Measurements from ENCODE around the gene C10orf120. TPM values are rescaled to one million over a fixed set of nuclear protein-coding genes. Genes with fewer than 3 reads are reported as not detected.

The C10orf120 gene
- total RNA-seq = not detected

DNA sequence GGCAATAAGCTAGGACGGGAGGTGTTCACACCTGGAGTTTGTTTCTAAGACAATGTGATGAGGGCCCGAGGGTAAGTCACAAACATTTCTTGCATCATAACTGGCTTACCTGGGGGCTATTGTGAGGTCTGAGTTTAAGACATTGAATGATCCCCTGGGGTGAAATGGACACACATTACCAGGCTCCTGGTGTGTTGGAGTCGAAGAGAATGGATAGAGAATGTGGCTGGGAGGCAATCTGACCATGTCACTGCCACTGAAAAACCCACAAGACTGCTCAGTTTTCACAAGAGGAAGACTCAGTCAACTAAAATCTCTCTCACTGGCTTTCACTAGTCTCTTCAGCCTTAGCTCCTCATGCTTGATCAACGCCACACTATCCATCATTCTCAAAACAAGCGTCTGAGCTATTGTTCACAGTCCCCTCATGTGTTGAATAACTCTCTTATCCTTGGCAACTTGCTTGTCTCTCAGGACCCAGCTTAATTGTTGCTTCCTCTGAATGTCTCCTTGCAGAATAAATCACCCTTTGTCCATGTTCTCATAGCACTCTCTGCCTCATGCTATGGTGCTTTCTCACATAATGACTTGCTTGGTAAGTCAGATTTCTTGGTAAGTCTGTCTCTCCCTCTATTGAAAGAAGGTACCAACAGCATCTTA lies at the start of gene C10orf120:
TSS of gene C10orf120 (minus strand) at position 51 of the 660 bp plus-strand sequence. CDS start 56 bp downstream, outside the sequence.
- intact Hi-C loops (cut with DNase I) = no loop called here
- ATAC-seq (peak; percentile 50), DNase-seq (ENCODE audit: low spot score) (no peak)

GRCh38 chr10:122748496-122748895 lies 48.9 kb upstream of the C10orf120 start:
- no peak for ATAC-seq
- no peak for DNase-seq (ENCODE audit: low spot score)
- intact Hi-C loops (cut with DNase I) = no loop called here

GRCh38 chr10:122746408-122746807 lies 46.8 kb upstream of the C10orf120 start:
- DNase-seq (ENCODE audit: low spot score) = no peak
- intact Hi-C loops (cut with DNase I) = no loop called here
- ATAC-seq = no peak

DNA sequence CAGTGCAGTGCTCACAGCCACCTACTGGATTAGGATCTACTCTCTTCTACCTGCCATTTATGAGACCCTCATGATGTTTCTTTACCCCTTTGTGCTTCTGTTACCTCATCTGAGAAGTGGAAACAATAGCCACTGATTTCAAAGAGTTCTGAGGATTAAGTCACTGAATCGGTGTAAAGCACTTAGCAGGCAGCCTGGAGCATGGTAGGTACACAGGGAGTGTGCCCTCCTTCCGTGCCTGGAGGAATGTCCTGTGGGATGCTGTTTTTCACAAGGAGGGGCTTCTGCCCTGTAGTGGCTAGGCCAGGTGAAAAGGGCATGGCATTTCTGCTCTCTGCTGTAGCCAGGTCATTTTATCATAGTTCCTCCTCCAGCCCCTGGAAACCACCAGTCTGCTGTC lies 44.6 kb upstream of the C10orf120 start:
- intact Hi-C loops (cut with DNase I) = no loop called here
- DNase-seq (ENCODE audit: low spot score) = no peak

DNA sequence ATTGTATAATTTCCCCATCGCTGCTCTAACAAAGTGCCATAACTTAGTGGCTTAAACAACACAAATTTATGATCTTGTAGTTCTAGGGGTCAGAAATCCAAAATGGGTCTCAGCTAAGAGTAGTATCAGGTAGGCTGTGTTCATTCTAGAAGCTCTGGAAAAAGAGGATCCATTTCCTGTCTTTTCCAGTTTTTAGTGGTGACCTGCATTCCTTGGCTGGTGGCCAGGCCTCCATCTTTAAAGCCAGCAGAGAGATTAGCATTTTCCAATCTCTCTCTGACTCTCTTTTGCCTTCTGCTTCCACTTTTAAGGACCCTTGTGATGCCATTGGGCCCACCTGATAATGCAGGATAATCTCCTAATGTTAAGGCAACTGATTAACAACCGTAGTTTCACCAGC lies 41.0 kb upstream of the C10orf120 start:
- ATAC-seq (no peak), DNase-seq (ENCODE audit: low spot score) (no peak)
- intact Hi-C loops (cut with DNase I) = no loop called here

More for the DNA sequence above, 44.6 kb upstream of the C10orf120 start:
- ATAC-seq = no peak

GRCh38 chr10:122738031-122738430 lies 38.4 kb upstream of the C10orf120 start:
- no peak for DNase-seq (ENCODE audit: low spot score)
- ATAC-seq = no peak
- intact Hi-C loops (cut with DNase I) = no loop called here

- DNase-seq (ENCODE audit: low spot score) (no peak), ATAC-seq (no peak)
- intact Hi-C loops (cut with DNase I) = no loop called here
Measured at GRCh38 chr10:122733931-122734665, 34.5 kb upstream of the C10orf120 start.

DNA sequence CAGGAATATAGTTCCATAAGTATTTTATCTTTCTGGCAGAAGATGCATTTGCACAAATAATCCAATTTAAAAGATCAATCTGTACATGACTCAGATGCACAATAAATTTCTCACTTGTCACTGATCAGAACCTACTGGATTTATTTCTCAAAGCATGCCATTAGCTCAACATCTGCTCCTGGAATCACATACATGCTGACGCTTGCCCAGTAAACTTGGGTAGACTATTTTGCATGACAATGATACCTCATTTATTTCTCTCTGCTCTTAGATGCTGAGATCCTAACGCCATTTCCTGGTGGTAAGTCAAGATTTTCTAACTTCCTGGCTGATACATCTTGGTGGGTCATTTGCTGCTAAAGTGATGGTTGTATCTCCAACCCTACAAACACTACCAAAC lies 33.8 kb upstream of the C10orf120 start:
- DNase-seq (ENCODE audit: low spot score) (no peak), ATAC-seq (no peak)
- intact Hi-C loops (cut with DNase I) = no loop called here

GRCh38 chr10:122730238-122730637 lies 30.6 kb upstream of the C10orf120 start:
- ATAC-seq = no peak
- intact Hi-C loops (cut with DNase I) = no loop called here

GRCh38 chr10:122729126-122729525 lies 29.5 kb upstream of the C10orf120 start:
- intact Hi-C loops (cut with DNase I) = no loop called here
- ATAC-seq (no peak), DNase-seq (ENCODE audit: low spot score) (no peak)

More at GRCh38 chr10:122730238-122730637, 30.6 kb upstream of the C10orf120 start:
- no peak for DNase-seq (ENCODE audit: low spot score)

- DNase-seq (ENCODE audit: low spot score) (no peak), ATAC-seq (no peak)
- intact Hi-C loops (cut with DNase I) = no loop called here
Measured at GRCh38 chr10:122727426-122727825, 27.8 kb upstream of the C10orf120 start.

GRCh38 chr10:122725768-122726167 lies 26.1 kb upstream of the C10orf120 start:
- ATAC-seq = no peak
- intact Hi-C loops (cut with DNase I) = no loop called here
- DNase-seq (ENCODE audit: low spot score) = no peak

GRCh38 chr10:122725006-122725405 lies 25.4 kb upstream of the C10orf120 start:
- ATAC-seq (no peak), DNase-seq (ENCODE audit: low spot score) (no peak)
- intact Hi-C loops (cut with DNase I) = no loop called here

- ATAC-seq = no peak
- no peak for DNase-seq (ENCODE audit: low spot score)
- intact Hi-C loops (cut with DNase I) = no loop called here
Measured at GRCh38 chr10:122721111-122721510, 21.5 kb upstream of the C10orf120 start.

DNA sequence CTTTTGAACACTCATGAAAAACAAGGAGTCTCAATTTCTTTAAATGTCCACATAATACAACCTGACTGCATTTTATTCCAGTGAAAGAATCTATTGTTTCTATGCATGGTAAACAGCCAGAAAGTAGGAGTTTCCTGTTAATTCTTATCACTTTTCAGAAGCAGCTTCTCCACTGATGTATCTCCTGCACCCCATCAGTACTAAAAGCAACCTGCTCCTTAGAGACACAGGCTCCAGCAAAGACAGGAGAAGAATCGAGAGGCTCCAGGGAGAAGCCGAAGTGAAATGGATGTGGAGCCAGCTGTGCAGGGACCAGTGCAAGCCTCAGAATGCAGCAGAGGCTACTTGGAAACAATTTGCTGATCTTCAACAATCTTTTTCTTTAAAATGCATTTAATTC lies 16.4 kb upstream of the C10orf120 start:
- DNase-seq (ENCODE audit: low spot score) (no peak), ATAC-seq (no peak)
- intact Hi-C loops (cut with DNase I) = no loop called here

- no peak for DNase-seq (ENCODE audit: low spot score)
- intact Hi-C loops (cut with DNase I) = no loop called here
- ATAC-seq = no peak
Measured at GRCh38 chr10:122715576-122715975, 15.9 kb upstream of the C10orf120 start.

GRCh38 chr10:122713091-122713885 lies 13.6 kb upstream of the C10orf120 start:
- ATAC-seq (no peak), DNase-seq (ENCODE audit: low spot score) (no peak)
- intact Hi-C loops (cut with DNase I) = no loop called here

- intact Hi-C loops (cut with DNase I) = no loop called here
- ATAC-seq = no peak
- DNase-seq (ENCODE audit: low spot score) = no peak
Measured at GRCh38 chr10:122710576-122710975, 10.9 kb upstream of the C10orf120 start.

- intact Hi-C loops (cut with DNase I) = no loop called here
- DNase-seq (ENCODE audit: low spot score) = no peak
- no peak for ATAC-seq
Measured at GRCh38 chr10:122709971-122710370, 10.3 kb upstream of the C10orf120 start.

DNA sequence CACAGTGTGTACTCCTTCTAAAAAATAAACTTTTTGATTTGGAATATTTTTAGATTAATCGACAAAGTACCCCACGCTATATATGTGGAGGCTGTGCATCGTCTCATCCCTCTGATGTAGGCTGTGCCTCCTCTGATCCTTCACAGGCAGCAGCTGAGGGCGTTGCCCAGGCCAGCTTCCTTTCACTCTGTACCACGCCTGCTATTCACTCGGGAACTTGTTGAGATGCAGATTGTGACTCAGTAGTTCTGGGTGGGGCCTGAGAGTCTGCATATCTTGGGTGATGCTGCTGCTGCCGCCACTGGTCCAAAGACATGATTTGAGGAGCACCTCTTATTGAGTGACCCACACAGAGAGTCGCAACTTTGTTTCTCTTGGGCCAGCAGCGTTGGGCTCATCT lies 7.9 kb upstream of the C10orf120 start:
- intact Hi-C loops (cut with DNase I) = no loop called here
- ATAC-seq (no peak), DNase-seq (ENCODE audit: low spot score) (no peak)
